Keratinocyte (primary cell): ENCODE data around the gene CPED1. TPM values are rescaled to one million over a fixed set of nuclear protein-coding genes. Genes with fewer than 3 reads are reported as not detected.

Experiments
- DNase-seq: peaks from one replicate; pipeline ENCODE4 v3.0.0-alpha.2; 2011; ENCODE audit warnings: low read depth, missing footprints, low spot score
- FAIRE-seq: peaks from 2 replicates; lab custom pipeline; 2011; peaks lifted over from hg19 to GRCh38; lab: Jason Lieb, UNC
- H2AFZ ChIP-seq: 2 replicates; pipeline ENCODE4 v1.6.0; 2012; ENCODE audit warnings: low read length, control low read depth, inconsistent platforms; ENCODE audit not compliant: control insufficient read depth
- H3K27ac ChIP-seq: 2 replicates; pipeline ENCODE4 v1.5.1; 2011; ENCODE audit warnings: low read length; ENCODE audit not compliant: control insufficient read depth, insufficient read depth
- H3K27me3 ChIP-seq: 3 replicates; pipeline ENCODE4 v1.6.0; 2011; ENCODE audit warnings: low read length; ENCODE audit not compliant: control insufficient read depth, insufficient read depth; ENCODE audit errors: extremely low read depth
- H3K36me3 ChIP-seq, 2 experiments: 2 replicates in 1 of 2; 3 replicates in 1 of 2; pipeline ENCODE4 v1.5.1; 2011; ENCODE audit warnings: low read length in 2 of 2, mild to moderate bottlenecking in 1 of 2; ENCODE audit not compliant: control insufficient read depth in 2 of 2, insufficient read depth in 2 of 2; ENCODE audit errors: extremely low read depth in 1 of 2
- H3K4me1 ChIP-seq: 3 replicates; pipeline ENCODE4 v1.5.1; 2011; ENCODE audit warnings: low read length; ENCODE audit not compliant: control insufficient read depth, insufficient read depth; ENCODE audit errors: extremely low read depth
- H3K4me2 ChIP-seq: 3 replicates; pipeline ENCODE4 v1.6.0; 2011; ENCODE audit warnings: low read depth, low read length; ENCODE audit not compliant: control insufficient read depth, insufficient read depth; ENCODE audit errors: extremely low read depth
- H3K4me3 ChIP-seq, 3 experiments: fragments of 200-600 bp in 1 of 3; sonication (generic) in 1 of 3; 2 replicates in 2 of 3; 3 replicates in 1 of 3; pipeline ENCODE4 v1.5.1; 2011 to 2016; ENCODE audit warnings: low read length in 3 of 3, mild to moderate bottlenecking in 3 of 3, control low read depth in 2 of 3, inconsistent platforms in 1 of 3, low read depth in 1 of 3, mixed read lengths in 1 of 3, mixed run types in 1 of 3, moderate library complexity in 1 of 3; ENCODE audit not compliant: control insufficient read depth in 2 of 3, insufficient read depth in 2 of 3; ENCODE audit errors: extremely low read depth in 1 of 3
- H3K79me2 ChIP-seq: 2 replicates; pipeline ENCODE4 v1.6.0; 2012; ENCODE audit warnings: low read length; ENCODE audit not compliant: control insufficient read depth, insufficient read depth
- H3K9ac ChIP-seq: 3 replicates; pipeline ENCODE4 v1.6.0; 2011; ENCODE audit warnings: low read length; ENCODE audit not compliant: control insufficient read depth, insufficient read depth; ENCODE audit errors: extremely low read depth
- H3K9me1 ChIP-seq: 3 replicates; pipeline ENCODE4 v1.6.0; 2011; ENCODE audit warnings: low read length; ENCODE audit not compliant: control insufficient read depth, insufficient read depth; ENCODE audit errors: extremely low read depth
- H3K9me3 ChIP-seq: 2 replicates; pipeline ENCODE4 v1.5.1; 2012; ENCODE audit warnings: low read depth, low read length; ENCODE audit not compliant: control insufficient read depth
- H4K20me1 ChIP-seq: 3 replicates; pipeline ENCODE4 v1.6.0; 2011; ENCODE audit warnings: low read length; ENCODE audit not compliant: control insufficient read depth, insufficient read depth; ENCODE audit errors: extremely low read depth
- EZH2 ChIP-seq: IDR thresholded peaks from one replicate; pipeline ENCODE4 v1.6.1; 2012; ENCODE audit warnings: inconsistent platforms, mild to moderate bottlenecking, low read length, moderate library complexity
- dilution Hi-C: fragments of 300-500 bp; cut with MboI; formaldehyde crosslinking; loops from one replicate; pipeline ENCODE4 v1.7.0; 2020; ENCODE audit warnings: low sequenced_read_pairs; ENCODE audit not compliant: extremely low pct_ligation_motif_present
- polyA plus RNA-seq, 5 experiments: library from polyadenylated mRNA; depleted of rRNA in 3 of 5; stranded (reverse) in 3 of 5; stranded (forward) in 1 of 5; unstranded in 1 of 5; fragments of >200 nt; gene quantifications; 1 replicate in 1 of 5; 2 replicates in 3 of 5; 3 replicates in 1 of 5; pipeline versions ENCODE4 v1.2.1 to v1.2.3, GENCODE V29; 2011 to 2012; ENCODE audit warnings: missing spikeins in 2 of 5, low read depth in 1 of 5, low replicate concordance in 1 of 5
- TF ChIP-seq, protein P1 (sequence below), 3 experiments: IDR thresholded peaks in 1 of 3; conservative IDR thresholded peaks in 1 of 3; optimal IDR thresholded peaks in 1 of 3; 2 replicates in 2 of 3; 3 replicates in 1 of 3; pipeline versions ENCODE3 to v1.5.1; 2011; ENCODE audit warnings: low read length in 3 of 3, mild to moderate bottlenecking in 3 of 3, moderate library complexity in 2 of 3, control low read depth in 1 of 3, inconsistent platforms in 1 of 3; ENCODE audit not compliant: insufficient read depth in 2 of 3; ENCODE audit errors: extremely low read depth in 1 of 3

Gene CPED1
- polyA plus RNA-seq, 1 donor (not counting 4 experiments of a cell fraction or from before 2014, with no cell fraction given), result 0.62 TPM

DNA sequence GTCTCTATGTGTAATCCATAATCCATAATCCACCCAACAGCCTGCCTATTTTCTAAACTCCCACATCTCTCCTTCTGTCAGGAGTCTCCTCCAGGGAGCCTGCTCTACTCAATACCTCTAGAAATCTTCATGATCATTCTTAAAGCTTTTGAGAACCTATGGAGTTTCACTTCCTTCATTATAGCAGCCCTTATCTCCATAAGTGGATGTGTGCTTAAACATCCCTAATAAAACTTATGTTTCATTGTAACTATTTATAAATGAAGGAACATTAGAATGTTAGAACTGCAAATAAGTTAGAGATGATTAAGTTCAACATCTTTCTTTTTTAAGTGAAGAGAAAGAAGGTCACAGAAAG lies 8.5 kb downstream of the CPED1 start:
- Histone ChIP-seq H3K4me1 (peaks cover 7% of the 10 kb centered on the region), H3K36me3 (no peaks in the 10 kb centered on the region), H2AFZ (no peak overlapping the region), H3K9me1 (no peaks in the 10 kb centered on the region), H3K4me3 (no peak overlapping the region), H3K79me2 (no peaks in the 10 kb centered on the region), H3K9me3 (no peaks in the 10 kb centered on the region), H3K27ac (no peak overlapping the region), H3K4me2 (no peak overlapping the region), H3K9ac (no peak overlapping the region), H4K20me1 (no peaks in the 10 kb centered on the region), H3K27me3 (no peaks in the 10 kb centered on the region)
- no peak for DNase-seq
- dilution Hi-C loops, result no loop called here
- FAIRE-seq, result no peak
- no peak for TF ChIP-seq EZH2
- TF ChIP-seq, protein P1, sequence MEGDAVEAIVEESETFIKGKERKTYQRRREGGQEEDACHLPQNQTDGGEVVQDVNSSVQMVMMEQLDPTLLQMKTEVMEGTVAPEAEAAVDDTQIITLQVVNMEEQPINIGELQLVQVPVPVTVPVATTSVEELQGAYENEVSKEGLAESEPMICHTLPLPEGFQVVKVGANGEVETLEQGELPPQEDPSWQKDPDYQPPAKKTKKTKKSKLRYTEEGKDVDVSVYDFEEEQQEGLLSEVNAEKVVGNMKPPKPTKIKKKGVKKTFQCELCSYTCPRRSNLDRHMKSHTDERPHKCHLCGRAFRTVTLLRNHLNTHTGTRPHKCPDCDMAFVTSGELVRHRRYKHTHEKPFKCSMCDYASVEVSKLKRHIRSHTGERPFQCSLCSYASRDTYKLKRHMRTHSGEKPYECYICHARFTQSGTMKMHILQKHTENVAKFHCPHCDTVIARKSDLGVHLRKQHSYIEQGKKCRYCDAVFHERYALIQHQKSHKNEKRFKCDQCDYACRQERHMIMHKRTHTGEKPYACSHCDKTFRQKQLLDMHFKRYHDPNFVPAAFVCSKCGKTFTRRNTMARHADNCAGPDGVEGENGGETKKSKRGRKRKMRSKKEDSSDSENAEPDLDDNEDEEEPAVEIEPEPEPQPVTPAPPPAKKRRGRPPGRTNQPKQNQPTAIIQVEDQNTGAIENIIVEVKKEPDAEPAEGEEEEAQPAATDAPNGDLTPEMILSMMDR (optimal IDR thresholded peaks at IDR 0.05 in 1 of 3, IDR thresholded peaks at IDR 0.05 in 1 of 3, conservative IDR thresholded peaks at IDR 0.05 in 1 of 3; ENCODE audit: extremely low read depth in 1 of 3, insufficient read depth in 2 of 3, low read length in 3 of 3), result no peak

- H3K4me2 ChIP-seq, result no peak overlapping the region
- no peaks in the 10 kb centered on the region for H4K20me1 ChIP-seq
- no peaks in the 10 kb centered on the region for H3K79me2 ChIP-seq
- dilution Hi-C loops, result no loop called here
- FAIRE-seq (no peak), DNase-seq (no peak)
- H3K9me3 ChIP-seq, result no peaks in the 10 kb centered on the region
- H3K27me3 ChIP-seq, result no peaks in the 10 kb centered on the region
- no peak for TF ChIP-seq EZH2
- TF ChIP-seq, protein P1 (optimal IDR thresholded peaks at IDR 0.05 in 1 of 3, IDR thresholded peaks at IDR 0.05 in 1 of 3, conservative IDR thresholded peaks at IDR 0.05 in 1 of 3; ENCODE audit: extremely low read depth in 1 of 3, insufficient read depth in 2 of 3, low read length in 3 of 3), result no peak
- H3K4me1 ChIP-seq, result peaks cover 7% of the 10 kb centered on the region
- H3K9me1 ChIP-seq, result no peaks in the 10 kb centered on the region
- no peak overlapping the region for H3K4me3 ChIP-seq
- no peak overlapping the region for H3K9ac ChIP-seq
- H3K27ac ChIP-seq, result no peak overlapping the region
- H2AFZ ChIP-seq, result no peak overlapping the region
- no peaks in the 10 kb centered on the region for H3K36me3 ChIP-seq
Observed at GRCh38 chr7:120997882-120998474, 9.5 kb downstream of the CPED1 start.
